HCEC 1CT (cell line): ENCODE results near the gene ZNF467.

Experiments
- DNase-seq: peaks from one replicate; pipeline ENCODE4 v3.0.0-alpha.2; 2017

The ZNF467 gene

GRCh38 chr7:149773446-149774236 lies at the start of gene ZNF467:
Gene ZNF467 (minus strand): TSS chr7:149773588. CDS start chr7:149771032, 2,556 bp downstream.
- DNase-seq = no peak

DNA sequence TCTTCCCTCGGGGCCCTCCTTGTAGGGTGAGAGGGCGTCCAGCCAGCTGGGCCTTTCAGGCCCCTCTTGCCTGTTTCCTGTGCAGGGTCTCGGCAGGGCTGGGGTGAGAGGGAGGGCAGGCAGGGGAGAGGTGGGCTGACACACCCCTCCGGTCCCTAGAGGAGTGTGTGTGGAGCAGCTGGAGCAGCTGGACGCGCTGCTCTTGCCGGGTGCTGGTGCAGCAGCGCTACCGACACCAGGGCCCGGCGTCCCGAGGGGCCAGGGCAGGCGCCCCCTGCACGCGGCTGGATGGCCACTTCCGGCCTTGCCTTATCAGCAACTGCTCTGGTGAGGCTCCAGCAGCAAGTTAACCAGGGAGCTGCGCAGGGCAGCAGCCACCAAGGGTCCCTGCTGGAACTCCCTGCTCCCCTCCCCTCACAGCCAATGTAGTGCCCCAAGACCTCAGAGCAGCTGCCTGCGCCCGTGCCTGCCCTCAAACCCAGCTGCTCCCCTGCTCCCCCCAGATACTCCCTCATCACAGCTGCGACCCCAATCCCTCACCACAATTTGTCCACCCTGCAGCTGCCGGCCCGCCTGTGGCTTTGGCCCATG lies 49.1 kb upstream of the ZNF467 start:
- DNase-seq = no peak

- no peak for DNase-seq
Measured at GRCh38 chr7:149821191-149822148, 48.1 kb upstream of the ZNF467 start.

DNA sequence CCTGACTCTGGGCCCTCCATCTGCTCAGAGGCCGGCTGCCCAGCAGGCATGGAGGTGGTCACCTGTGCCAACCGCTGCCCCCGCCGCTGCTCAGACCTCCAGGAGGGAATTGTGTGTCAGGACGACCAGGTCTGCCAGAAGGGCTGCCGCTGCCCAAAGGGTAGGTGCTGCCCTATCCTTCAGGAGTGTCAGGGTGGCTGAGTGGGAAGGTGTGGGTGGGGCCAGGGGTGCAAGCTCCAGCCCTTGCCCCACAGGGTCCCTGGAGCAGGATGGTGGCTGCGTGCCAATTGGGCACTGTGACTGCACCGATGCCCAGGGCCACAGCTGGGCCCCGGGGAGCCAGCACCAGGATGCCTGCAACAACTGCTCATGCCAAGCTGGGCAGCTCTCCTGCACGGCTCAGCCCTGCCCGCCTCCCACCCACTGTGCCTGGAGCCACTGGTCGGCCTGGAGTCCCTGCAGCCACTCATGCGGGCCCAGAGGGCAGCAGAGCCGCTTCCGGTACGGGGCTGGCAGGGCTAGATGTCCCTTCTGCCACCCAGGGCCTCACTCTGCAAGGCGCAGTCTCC lies 47.3 kb upstream of the ZNF467 start:
- DNase-seq = no peak

- DNase-seq = no peak
Measured at GRCh38 chr7:149819961-149820340, 46.6 kb upstream of the ZNF467 start.

GRCh38 chr7:149819141-149819960 lies 46.0 kb upstream of the ZNF467 start:
- DNase-seq = no peak

GRCh38 chr7:149818536-149818840 lies 45.1 kb upstream of the ZNF467 start:
- DNase-seq = no peak

GRCh38 chr7:149817836-149818535 lies 44.6 kb upstream of the ZNF467 start:
- DNase-seq = no peak

DNA sequence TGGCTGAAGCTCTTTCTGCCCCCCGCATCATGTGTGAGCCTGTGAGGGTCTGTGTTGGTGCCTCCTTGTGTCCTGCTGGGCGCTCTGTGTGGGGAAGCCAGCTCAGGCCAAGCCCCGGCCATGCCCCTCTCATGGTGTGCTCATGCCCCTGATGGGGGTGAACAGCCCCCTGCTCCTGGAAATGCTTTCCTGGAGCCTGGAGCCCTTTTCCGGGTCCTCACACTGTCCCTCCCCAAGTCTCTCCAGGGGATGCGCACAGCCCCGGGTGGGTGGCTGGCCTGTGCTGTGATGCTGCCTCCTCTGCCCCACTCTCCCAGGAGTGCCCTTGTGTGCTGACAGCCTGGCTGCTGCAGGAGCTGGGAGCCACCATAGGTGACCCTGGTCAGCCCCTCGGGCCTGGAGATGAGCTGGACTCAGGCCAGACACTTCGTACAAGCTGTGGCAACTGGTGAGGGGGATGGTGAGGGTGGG lies 43.9 kb upstream of the ZNF467 start:
- no peak for DNase-seq

GRCh38 chr7:149816794-149817193 lies 43.4 kb upstream of the ZNF467 start:
- DNase-seq = no peak

GRCh38 chr7:149816267-149816751 lies 42.9 kb upstream of the ZNF467 start:
- DNase-seq = no peak

DNA sequence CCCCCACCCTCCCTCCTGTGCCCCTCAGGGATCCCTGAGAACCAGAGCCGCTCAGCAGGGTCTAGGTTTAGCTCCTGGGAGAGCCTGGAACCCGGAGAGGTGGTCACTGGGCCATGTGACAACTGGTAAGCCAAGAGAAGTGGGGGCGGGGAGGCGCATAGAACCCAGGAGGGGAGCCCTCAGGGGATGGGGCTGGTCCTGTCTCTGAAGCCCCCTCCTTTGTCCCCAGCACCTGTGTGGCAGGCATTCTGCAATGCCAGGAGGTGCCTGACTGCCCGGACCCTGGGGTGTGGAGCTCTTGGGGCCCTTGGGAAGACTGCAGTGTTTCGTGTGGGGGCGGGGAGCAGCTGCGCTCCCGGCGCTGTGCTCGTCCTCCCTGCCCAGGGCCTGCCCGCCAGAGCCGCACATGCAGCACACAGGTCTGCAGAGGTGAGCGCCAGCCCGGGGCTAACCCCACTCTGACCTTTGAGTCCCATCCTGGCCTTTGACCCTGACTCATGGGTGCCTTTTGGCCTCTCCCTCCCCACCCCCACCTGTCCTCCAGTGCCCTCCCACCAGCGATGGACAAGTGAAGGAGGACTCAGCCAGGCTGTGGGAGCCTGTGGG lies 42.4 kb upstream of the ZNF467 start:
- no peak for DNase-seq

GRCh38 chr7:149815121-149815520 lies 41.7 kb upstream of the ZNF467 start:
- no peak for DNase-seq

- no peak for DNase-seq
Measured at GRCh38 chr7:149814494-149814893, 41.1 kb upstream of the ZNF467 start.

GRCh38 chr7:149813254-149814035 lies 40.1 kb upstream of the ZNF467 start:
- DNase-seq = no peak

DNA sequence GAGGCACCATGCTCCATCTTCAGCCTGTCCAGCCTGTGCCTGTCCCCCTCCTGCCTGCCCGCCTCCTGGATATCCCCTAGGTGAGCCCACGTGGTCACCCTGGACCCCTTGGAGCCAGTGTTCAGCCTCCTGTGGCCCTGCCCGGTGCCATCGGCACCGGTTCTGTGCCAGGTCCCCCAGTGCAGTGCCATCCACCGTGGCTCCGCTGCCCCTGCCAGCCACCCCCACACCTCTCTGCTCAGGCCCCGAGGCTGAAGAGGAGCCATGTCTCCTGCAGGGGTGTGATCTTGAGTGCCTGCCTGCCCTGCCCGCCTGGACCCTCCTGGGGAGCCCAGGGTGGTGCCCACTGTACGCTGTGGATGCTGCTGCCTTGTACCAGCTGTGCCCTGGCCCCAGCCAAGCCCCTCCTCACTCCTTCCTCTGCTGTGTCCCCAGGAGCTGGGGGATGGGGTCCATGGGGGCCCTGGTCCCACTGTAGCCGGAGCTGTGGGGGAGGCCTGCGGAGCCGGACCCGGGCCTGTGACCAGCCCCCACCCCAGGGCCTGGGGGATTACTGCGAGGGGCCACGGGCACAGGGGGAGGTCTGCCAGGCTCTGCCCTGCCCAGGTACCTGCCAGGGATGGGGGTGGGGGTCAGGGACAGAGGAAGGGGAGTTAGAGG lies 38.6 kb upstream of the ZNF467 start:
- no peak for DNase-seq

GRCh38 chr7:149811221-149811620 lies 37.8 kb upstream of the ZNF467 start:
- no peak for DNase-seq

DNA sequence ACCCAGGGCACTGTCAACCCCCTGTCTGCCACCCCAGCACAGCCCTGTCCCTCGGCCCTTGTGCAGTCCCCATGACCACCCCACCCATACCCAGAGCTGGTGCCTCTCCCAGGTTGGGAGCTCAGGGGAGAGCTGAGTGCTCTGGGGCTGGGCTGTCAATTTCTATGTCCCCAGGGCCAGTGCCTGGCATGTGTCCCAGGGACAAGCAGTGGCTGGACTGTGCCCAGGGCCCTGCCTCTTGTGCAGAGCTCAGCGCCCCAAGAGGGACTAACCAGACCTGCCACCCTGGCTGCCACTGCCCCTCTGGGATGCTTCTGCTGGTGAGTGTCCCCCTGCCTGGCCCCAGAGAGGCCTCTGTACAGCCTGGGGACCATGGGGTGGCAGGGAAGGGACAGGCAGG lies 35.8 kb upstream of the ZNF467 start:
- no peak for DNase-seq

DNA sequence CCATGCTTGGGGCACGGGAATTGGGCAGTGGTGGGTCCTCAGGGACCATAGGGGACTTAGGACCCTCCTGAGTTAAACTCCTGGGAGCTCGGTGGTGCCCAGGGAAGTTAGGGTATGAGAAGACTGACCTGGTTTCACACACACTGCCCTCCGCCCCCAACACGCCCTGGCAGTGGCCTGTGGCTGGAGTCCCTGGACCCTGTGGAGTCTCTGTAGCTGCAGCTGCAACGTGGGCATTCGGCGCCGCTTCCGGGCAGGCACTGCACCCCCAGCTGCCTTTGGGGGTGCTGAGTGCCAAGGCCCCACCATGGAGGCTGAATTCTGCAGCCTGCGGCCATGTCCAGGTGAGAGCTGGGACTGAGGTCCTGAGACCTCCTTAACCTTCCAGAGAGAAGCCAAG lies 34.9 kb upstream of the ZNF467 start:
- DNase-seq = no peak

GRCh38 chr7:149806726-149807125 lies 33.3 kb upstream of the ZNF467 start:
- no peak for DNase-seq
